Measurements from ENCODE around the gene BAMBI. TPM values are rescaled to one million over a fixed set of nuclear protein-coding genes. Genes with fewer than 3 reads are reported as not detected.

The BAMBI gene
- total RNA-seq, 3 donors from 2014 or later (not counting 1 experiment from before 2014, with no cell fraction given), result 0.70 to 0.95 (median 0.94) TPM

DNA sequence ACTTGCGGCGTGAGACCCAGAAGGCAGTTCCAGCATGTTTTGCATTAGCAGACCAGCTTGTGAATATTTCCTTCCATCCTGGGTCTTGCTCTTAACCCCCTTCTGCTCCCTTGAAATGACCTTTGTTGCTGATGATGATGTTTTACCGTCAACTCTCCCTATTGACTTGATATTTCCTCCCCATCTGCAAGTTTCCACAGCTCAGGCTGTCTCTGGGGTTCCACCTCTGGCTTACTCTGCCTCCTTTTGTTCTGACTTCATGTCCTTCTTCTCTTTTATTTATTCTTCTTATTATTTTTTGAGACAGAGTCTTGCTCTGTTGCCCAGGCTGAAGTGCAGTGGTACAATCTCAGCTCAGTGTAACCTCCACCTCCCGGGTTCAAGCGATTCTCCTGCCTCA, 17.2 kb downstream of the BAMBI start:
- H3K9me3 ChIP-seq (ENCODE audit: control insufficient read depth, insufficient read depth, low read length), result no peaks in the 10 kb centered on the region
- ATAC-seq, result no peak

GRCh38 chr10:28698075-28698474, 20.8 kb downstream of the BAMBI start:
- Histone ChIP-seq H3K27ac (ENCODE audit: low read length) (no peak overlapping the region), H3K36me3 (ENCODE audit: control insufficient read depth, insufficient read depth, low read length) (no peaks in the 10 kb centered on the region), H3K4me1 (ENCODE audit: control insufficient read depth, insufficient read depth, low read length) (no peaks in the 10 kb centered on the region), H3K4me3 (ENCODE audit: low read length) (no peak overlapping the region), H3K27me3 (ENCODE audit: control insufficient read depth, insufficient read depth, low read length) (no peaks in the 10 kb centered on the region), H3K9me3 (ENCODE audit: control insufficient read depth, insufficient read depth, low read length) (no peaks in the 10 kb centered on the region)
- peaks cover 8 to 12% of the 10 kb centered on the region in 2 donors for H3K27me3 Mint-ChIP-seq (ENCODE audit: low read depth in 2 of 2)
- intact Hi-C loops (cut with micrococcal nuclease), result no loop called here
- TF ChIP-seq, protein P1, sequence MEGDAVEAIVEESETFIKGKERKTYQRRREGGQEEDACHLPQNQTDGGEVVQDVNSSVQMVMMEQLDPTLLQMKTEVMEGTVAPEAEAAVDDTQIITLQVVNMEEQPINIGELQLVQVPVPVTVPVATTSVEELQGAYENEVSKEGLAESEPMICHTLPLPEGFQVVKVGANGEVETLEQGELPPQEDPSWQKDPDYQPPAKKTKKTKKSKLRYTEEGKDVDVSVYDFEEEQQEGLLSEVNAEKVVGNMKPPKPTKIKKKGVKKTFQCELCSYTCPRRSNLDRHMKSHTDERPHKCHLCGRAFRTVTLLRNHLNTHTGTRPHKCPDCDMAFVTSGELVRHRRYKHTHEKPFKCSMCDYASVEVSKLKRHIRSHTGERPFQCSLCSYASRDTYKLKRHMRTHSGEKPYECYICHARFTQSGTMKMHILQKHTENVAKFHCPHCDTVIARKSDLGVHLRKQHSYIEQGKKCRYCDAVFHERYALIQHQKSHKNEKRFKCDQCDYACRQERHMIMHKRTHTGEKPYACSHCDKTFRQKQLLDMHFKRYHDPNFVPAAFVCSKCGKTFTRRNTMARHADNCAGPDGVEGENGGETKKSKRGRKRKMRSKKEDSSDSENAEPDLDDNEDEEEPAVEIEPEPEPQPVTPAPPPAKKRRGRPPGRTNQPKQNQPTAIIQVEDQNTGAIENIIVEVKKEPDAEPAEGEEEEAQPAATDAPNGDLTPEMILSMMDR (IDR thresholded peaks at IDR 0.05), result no peak
- H3K9me3 Mint-ChIP-seq, result no peaks in the 10 kb centered on the region
- ATAC-seq (no peak), DNase-seq (no peak)
- no peaks in the 10 kb centered on the region for H3K4me1 Mint-ChIP-seq
- no peak overlapping the region for H3K4me3 Mint-ChIP-seq
- no peaks in the 10 kb centered on the region for H3K36me3 Mint-ChIP-seq
- WGBS (ENCODE audit: insufficient coverage), result 66% methylated on average over 2 of the region's 2 CpGs
- no peak overlapping the region for H3K27ac Mint-ChIP-seq

More for the DNA sequence above, 17.2 kb downstream of the BAMBI start:
- H3K27me3 Mint-ChIP-seq (ENCODE audit: low read depth in 2 of 2), result peaks cover 13 to 19% of the 10 kb centered on the region in 2 donors
- no peaks in the 10 kb centered on the region for H3K4me1 ChIP-seq (ENCODE audit: control insufficient read depth, insufficient read depth, low read length)
- TF ChIP-seq, protein P1 (IDR thresholded peaks at IDR 0.05), result no peak
- no peaks in the 10 kb centered on the region for H3K36me3 ChIP-seq (ENCODE audit: control insufficient read depth, insufficient read depth, low read length)
- no peaks in the 10 kb centered on the region for H3K9me3 Mint-ChIP-seq
- no peaks in the 10 kb centered on the region for H3K4me1 Mint-ChIP-seq
- no peaks in the 10 kb centered on the region for H3K27me3 ChIP-seq (ENCODE audit: control insufficient read depth, insufficient read depth, low read length)
- WGBS (ENCODE audit: insufficient coverage), result 92% methylated on average over 5 of the region's 5 CpGs
- intact Hi-C loops (cut with micrococcal nuclease), result no loop called here
- no peaks in the 10 kb centered on the region for H3K36me3 Mint-ChIP-seq
- H3K27ac ChIP-seq (ENCODE audit: low read length), result no peak overlapping the region
- no peak overlapping the region for H3K4me3 Mint-ChIP-seq
- no peak for DNase-seq
- H3K27ac Mint-ChIP-seq, result no peak overlapping the region
- no peak overlapping the region for H3K4me3 ChIP-seq (ENCODE audit: low read length)

DNA sequence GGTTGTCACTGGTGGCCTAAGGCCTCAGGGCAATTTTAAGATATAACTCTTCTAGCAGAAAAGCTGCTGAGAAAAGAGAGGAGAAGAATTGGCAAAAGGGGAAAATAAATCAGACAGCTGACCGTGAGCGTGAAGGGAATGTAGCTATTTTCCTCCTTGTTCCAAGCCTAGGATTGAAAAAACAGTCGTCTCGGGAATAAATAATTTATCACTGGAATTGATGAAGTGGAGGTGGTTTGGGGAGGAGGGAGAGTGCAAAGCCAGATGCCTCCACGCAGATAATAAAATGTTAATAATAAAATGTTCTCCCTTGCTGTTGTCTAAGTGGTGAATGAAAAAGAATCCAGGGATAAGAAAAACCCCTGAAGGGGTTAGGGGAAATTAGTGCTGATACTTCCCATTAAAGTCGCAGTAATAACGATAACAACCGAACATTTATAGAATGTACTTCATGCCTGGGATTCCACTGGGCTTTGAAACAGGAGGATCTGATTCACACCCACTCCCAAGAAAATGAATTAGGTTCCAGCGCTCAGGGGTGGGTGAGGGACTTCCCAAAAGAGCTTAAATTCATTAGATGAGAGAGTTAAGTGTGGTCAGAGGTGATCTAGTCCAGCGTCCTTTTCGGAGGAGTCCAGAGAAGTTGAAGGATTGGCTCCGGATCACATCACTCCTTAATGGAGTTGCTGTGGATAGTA, 27.3 kb downstream of the BAMBI start:
- Histone ChIP-seq H3K9me3 (ENCODE audit: control insufficient read depth, insufficient read depth, low read length) (no peaks in the 10 kb centered on the region), H3K4me3 (ENCODE audit: low read length) (no peak overlapping the region), H3K36me3 (ENCODE audit: control insufficient read depth, insufficient read depth, low read length) (no peaks in the 10 kb centered on the region), H3K27me3 (ENCODE audit: control insufficient read depth, insufficient read depth, low read length) (no peaks in the 10 kb centered on the region), H3K4me1 (ENCODE audit: control insufficient read depth, insufficient read depth, low read length) (no peaks in the 10 kb centered on the region), H3K27ac (ENCODE audit: low read length) (no peak overlapping the region)
- intact Hi-C loops (cut with micrococcal nuclease), result no loop called here
- H3K27me3 Mint-ChIP-seq (ENCODE audit: low read depth in 2 of 2), result peaks cover 7 to 17% of the 10 kb centered on the region in 2 donors
- no peaks in the 10 kb centered on the region for H3K4me1 Mint-ChIP-seq
- no peak for ATAC-seq
- DNase-seq, result no peak
- WGBS (ENCODE audit: insufficient coverage), result 90% methylated on average over 12 of the region's 12 CpGs
- TF ChIP-seq, protein P1 (IDR thresholded peaks at IDR 0.05), result no peak
- no peaks in the 10 kb centered on the region for H3K36me3 Mint-ChIP-seq
- no peak overlapping the region for H3K4me3 Mint-ChIP-seq
- H3K27ac Mint-ChIP-seq, result no peak overlapping the region
- H3K9me3 Mint-ChIP-seq, result no peaks in the 10 kb centered on the region

GRCh38 chr10:28705472-28705871, 28.2 kb downstream of the BAMBI start:
- Mint-ChIP-seq H3K4me1 (no peaks in the 10 kb centered on the region), H3K27me3 (ENCODE audit: low read depth in 2 of 2) (peaks cover 7 to 17% of the 10 kb centered on the region in 2 donors), H3K4me3 (no peak overlapping the region), H3K27ac (no peak overlapping the region), H3K9me3 (no peaks in the 10 kb centered on the region), H3K36me3 (no peaks in the 10 kb centered on the region)
- ATAC-seq (no peak), DNase-seq (no peak)
- TF ChIP-seq, protein P1 (IDR thresholded peaks at IDR 0.05), result no peak
- Histone ChIP-seq H3K9me3 (ENCODE audit: control insufficient read depth, insufficient read depth, low read length) (no peaks in the 10 kb centered on the region), H3K4me1 (ENCODE audit: control insufficient read depth, insufficient read depth, low read length) (no peaks in the 10 kb centered on the region), H3K27ac (ENCODE audit: low read length) (no peak overlapping the region), H3K4me3 (ENCODE audit: low read length) (no peak overlapping the region), H3K27me3 (ENCODE audit: control insufficient read depth, insufficient read depth, low read length) (no peaks in the 10 kb centered on the region), H3K36me3 (ENCODE audit: control insufficient read depth, insufficient read depth, low read length) (no peaks in the 10 kb centered on the region)
- intact Hi-C loops (cut with micrococcal nuclease), result no loop called here
- 55% methylated on average over 8 of the region's 8 CpGs for WGBS (ENCODE audit: insufficient coverage)
